Bone marrow (tissue), 2 donors: ENCODE data around the gene AKAP8L.
"Not testable (repeated sequence)": the region's sequence is repeated elsewhere in the genome, so short reads cannot be mapped to it uniquely, and the experiment has no call there.

ENCODE experiments used
- DNase-seq, 2 donors: peaks; one replicate each; lab custom pipeline; 2025; lab: John Stamatoyannopoulos, UW

The AKAP8L gene

DNA sequence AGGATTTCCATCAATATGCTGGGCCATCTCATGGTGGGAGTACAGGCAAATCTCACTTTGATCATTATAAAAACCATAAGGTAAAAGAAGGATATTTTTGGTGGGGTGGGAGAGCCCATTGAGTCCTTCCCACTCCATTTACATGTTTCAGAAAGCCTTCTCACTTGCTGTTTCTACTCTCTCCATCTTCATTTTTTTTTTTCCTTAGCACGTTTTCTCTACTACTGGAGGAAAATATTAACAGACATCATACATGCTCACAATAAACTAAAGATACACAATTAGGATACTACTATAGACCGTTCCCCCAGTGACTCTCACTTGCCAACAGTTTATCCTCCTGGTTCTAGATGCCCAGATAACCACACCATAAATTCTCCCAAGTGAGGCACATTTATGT lies 37.4 kb downstream of the AKAP8L start:
- DNase-seq: no peak

DNA sequence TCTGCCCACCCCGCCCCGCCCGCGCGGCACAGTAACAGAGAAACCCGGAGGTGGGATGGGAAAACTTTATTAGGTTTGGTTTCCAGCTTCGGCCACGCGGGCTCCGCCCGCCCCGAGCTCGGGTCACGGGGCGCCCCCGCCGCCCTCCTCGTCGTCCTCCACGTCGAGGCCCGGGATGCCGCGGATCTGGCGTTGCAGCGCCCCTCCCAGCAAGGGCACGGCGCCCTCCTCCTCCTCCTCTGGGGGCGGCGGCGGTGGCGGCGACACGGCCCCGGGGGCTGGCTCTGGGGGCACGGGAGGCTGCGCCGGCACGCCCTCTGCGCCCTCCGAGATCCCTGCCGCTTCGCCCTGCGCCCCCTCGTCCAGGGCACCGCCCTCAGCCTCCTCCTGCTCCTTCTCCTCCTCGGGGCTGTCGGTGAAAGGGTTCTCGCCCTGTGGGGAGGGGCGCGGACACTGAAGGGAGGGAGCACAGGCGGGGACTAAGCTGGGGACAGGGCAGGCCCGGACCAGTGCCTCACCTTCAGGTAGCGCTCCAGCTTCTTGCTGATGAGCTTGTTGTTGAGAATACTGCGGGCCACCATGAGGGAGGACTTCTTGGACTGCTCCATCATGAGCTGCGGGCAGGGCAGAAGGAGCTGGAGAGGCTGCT lies 38.7 kb downstream of the AKAP8L start:
- no peak for DNase-seq

DNA sequence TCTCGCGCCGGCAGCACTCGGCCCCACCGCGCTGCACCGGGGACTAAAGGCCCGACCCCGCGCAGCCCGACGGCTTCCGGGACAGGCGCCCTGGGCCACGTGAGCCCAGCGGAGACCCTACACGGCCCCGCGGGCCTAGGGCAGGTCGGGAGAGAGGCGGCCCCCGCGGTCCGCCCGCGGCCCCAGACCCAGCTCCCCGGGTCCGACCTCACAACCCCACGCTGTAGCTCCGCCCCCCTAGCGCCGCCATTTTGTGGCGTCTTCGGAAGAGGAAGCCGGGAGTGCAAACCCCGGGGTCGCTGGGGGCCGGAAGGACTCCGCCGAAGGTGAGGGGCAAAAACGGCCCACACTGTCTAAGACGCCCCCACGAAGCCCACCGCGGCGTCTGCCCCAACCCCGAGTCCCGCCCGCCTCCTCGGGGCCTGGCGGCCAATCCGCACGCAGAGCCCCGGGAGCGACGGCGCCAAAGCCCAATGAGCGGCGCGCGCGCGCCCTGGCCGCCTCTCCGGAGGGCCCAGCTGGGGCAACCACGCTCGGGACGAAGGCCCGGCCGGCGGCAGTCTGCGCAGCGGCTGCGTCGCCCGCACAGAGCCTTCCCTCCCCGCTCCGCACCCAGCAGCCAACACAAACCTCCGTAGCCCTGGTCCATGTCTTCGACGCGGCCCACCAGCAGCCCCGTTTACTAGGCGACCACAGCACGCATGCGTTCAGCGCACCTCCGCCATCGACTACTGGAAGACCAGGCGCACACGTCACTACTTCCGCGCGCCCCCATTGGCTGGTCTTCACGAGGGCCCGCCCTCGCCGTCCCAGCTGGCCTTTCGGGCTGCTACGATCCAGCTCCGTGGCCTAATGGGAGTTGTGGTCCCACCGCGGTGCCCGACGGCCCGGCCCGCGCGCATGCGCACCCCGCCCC lies 39.4 kb downstream of the AKAP8L start, which contains the start of gene AKAP8:
Gene AKAP8, minus strand, starts transcription at position 705 of the 916 bp plus-strand sequence. Its CDS starts 56 bp downstream, at position 649.
- peak; percentile 97 to 100 for DNase-seq

DNA sequence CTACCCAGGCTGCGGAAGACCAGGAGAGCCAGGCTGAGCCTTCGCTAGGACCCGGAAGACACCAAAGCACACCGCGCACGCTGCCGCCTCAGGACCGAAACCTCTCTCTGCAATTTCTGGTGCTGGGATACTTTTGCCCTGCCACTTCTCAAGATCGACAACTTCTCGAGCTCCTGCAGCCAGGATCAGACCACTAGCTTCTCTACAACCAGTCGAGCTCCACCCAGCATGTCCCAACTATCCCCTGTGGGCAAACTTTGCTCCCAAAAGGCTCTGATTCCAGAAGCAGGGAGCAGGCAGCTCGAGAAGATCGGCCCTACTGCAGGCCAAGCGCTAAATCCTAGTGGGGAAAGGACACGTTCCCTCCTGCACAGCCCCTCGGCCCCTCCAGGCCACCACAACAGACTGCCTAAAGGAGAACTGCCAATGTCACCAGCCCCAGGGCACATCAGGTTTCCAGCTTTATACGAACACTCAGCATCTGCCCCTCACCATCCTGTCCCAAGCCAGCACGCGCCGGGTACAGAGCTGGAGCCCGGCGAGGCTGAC lies 40.2 kb downstream of the AKAP8L start:
- DNase-seq: peak; percentile 28 to 36

DNA sequence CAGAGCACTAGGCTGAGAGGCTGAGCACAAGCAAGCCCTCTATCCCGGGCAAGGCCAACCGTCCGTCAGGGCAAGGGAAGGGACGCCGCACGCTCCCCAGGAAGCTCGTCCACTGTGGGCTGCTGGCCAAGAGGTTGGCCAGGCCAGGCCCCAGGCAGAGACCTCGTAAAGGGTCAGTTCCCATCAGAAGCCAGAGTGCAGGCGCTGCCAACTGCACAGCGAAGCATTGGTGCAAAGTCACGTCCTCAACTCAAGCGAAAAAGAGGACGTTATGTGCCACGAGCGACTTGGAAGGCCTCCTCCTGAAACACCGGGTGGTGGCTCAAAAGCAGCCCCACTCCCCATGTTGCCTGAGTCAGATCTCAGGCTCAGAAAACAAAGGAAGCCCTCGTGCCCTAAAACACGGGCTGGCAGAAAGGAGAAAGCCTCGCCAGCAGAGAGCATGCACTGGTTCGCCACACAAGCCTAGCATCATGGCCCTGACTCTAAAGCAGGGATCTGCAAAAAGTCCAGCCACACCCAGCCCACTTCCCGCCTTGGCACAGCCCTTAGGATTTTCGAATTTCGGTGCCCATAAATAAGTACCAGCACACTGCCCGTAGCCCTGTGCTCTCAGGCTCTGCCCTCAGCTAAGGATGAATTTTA lies 43.9 kb downstream of the AKAP8L start:
- DNase-seq: no peak

DNA sequence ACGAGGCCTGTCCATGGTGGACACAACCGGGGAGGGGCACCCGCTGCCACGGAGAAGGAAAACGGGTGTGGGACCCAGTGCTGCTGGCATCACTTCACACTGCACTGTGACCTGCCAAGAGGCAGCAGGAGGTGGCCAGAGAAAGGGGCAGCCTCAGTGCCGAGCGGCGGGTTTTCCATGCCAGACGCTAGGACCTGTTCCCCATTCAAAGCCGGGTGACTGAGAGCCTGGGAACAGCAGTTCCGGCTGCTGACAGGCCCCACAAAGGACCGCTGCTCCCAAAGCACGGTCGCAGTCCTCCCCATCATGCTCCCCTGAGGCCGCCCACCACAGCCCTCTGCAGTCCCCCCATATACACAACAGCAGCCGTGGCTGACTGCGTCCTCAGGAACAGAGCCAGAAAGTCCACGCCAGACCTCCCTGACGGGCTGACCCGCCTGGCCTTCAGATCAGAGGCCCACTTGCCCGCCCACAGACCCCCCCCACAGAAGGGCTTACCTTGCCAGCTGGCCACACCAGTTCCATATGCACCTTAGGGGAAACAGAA lies 44.6 kb downstream of the AKAP8L start:
- no peak for DNase-seq

DNA sequence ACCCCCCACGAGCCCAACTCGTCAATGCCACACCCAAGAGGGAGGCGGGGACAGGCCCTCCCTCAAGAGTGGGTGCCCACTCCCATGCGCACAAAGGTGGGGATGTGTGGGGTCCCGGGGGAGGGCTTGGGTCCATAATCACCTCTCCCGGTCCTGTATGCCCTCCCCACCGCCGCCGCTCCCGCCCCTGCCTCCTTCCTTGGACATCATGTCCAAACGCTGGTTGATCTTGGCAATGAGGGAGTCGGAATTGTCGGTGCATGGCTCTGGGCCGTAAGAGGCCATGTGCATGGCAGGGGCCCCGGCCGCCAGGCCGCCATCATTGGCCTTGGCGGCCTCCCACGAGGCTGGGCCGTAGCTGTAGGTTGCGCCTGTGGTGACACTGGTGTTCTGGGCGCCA lies 45.1 kb downstream of the AKAP8L start:
- no peak for DNase-seq

DNA sequence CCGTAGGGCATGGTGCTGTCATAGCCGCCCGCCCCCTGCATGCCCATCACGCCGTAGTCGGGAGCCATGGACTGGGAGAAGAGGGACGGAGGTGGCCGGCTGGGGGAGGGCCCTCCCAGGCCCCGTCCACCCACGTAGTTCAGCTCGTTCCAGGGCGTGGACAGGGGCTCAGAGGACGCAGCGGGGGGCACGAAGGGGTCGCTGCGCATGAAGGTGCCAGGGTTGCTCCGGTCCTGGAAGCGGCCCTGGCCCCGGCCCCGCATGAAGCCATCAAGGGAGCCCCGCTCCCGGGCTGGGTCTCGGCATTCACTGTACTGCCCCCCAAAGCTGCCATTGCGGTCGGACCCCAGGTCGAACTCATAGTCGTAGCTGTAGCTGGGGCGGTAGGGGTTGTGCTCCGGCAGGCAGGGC lies 45.9 kb downstream of the AKAP8L start:
- no peak for DNase-seq

DNA sequence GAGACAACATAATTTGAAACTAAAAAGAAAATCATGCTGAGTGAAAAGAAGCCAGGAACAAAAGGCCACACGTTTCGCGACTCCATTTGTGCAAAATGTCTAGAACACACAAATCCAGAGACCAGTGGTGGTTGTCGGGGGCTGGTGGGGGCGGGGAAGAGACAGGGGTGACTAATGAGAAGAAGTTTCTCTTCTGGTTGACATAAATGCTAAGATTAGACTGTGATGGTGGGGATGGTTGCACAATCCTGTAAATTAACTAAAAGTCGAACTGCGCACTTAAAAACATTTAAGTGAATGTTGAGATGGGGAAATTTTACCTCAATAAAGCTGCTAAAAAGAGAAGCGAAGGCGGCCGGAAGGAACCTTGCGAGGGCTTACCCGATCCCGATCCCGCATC lies 46.3 kb downstream of the AKAP8L start:
- DNase-seq: no peak

DNA sequence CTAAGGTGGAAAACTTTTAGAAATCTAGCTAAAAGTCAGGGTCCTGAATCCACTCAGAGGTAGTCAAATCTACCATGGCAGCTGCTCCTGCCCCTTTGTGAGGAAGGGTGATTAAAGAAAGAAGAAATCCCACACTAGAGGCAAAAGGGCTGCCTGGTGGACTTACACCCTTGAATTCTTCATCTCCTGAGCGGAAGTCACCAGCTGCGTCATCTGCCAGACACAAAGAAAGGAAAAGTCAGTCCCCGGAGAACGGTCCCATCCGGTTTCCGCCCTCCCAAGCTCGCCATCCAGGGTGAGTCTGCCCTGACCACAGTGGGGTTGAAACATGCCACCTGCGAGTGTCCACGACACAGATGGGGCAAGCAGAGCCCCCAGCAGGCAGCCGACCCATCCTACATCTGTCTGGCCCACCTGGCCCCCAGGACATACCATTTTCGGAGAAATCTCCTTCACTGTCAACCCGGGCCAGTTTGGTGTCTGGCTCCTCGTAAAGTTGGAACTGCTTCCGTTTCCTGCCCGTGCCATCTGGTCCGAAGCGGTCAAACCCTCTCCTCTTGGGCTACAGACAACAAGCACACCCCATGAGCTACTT lies 46.9 kb downstream of the AKAP8L start:
- DNase-seq: no peak

DNA sequence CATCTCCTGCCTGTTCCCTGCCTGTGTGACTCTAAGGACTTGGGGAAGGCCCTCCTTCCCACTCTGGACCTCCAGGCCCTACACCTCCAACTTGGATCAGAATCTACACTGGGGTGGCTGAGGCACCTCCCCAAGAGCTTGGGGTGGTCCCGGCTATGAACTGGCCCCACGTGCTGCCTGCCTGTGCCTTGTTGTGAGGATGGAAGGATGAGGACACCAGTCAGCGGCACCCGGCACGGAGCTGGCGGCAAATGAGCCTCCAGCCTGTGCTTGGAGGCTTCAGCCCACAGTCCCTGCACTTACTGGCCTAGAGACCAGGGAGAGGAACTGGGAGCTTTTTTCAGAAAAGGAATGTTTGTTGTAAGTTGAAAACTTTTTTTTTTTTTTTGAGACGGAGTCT lies 47.7 kb downstream of the AKAP8L start:
- DNase-seq: no peak

DNA sequence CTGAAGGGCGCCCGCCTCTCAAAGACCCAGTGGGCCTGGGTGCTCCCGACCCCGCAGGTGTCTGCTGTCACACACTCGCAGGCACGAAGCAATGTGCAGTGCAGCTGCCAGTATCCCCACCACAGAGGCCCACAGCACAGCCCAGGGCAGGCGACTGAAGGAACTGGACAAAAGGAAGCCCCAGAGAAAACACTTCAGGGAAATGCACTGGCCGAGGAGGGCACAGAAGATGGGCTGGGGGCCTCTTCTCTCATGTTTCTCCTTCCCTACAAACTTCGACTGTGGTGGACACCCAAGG lies 49.2 kb downstream of the AKAP8L start:
- no peak for DNase-seq

DNA sequence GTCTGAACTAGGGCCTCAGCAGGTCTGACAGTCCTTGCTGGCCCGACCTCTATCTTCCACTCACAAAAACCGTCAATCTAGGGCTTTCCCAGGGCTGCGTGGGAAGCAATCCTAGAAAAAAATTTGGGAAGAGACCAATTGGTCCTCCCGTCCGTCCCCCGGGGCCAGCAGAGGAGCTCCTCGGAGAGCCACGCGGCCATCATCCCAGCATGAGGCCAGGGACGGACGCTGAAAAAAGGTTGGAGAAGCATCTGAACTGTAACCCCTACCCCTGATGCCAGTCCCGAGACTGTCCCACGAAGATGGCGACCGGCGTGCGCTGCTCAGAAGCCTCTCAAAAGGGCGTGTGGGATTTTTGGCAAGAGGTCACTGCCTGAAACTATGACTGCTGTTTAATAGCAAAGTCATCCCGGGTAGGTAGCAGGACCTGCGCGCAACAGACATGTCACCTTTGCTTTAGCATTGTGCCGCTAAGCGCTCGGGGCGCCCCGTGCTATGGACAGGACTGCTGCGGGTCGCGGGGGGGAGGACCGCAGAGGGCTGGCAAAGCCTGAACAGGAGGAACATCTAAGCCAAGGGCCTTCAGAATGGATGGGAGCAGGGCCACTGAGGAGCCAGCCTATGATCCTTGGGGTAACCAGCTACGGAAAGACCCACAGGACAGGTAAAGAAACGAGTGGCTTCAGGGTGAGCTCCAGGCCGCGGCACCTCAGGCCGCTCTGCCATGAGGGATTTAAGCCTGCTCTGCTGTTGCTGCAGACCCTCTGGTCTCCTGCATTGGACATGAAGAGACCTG lies 49.8 kb downstream of the AKAP8L start:
- DNase-seq: no peak

DNA sequence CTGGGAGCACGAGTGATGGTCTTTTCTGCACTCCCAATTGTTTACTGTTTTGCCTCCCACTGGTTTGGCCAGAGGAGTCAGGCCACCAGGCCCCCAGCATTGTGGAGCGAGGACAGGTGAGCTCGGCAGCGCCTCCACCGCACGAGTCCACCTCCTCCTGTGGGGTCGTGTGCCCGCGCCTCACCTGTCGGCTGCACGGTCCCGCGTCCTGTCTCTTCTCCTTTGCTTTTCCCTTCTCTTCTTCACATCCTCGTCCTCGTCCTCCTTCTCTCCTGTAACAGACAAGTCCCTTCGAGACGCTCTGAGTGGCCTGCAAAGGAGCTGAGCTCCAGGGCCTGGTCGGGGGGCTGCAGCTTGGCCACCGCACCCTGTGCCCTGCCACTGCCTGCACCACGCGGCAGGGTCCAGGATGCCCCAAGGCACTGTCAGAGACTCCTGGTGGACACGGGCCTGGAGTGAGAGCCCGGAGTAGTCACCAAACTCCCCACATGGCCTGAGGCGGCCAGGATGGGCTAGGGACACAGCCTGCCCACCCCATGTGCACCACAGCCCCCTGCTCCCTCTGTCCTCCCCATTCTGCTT lies 50.6 kb downstream of the AKAP8L start:
- DNase-seq: no peak

DNA sequence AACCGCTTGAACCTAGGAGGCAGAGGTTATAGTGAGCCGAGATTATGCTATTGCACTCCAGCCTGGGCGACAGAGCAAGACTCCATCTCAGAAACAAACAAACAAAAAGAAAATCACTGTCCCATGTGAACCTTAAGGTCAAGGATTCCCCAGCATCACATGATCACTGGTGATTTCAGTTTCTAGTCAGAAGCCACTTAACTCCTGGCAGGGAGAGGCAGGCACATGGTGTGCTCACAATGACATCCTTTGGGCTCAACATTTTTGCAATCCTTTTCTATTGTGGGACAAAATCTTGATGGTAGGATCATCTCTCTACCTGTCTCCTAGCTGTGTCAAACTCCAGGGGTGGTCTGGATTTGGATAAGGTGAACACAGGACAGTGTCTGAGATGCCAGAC lies 51.3 kb downstream of the AKAP8L start:
- no peak for DNase-seq

DNA sequence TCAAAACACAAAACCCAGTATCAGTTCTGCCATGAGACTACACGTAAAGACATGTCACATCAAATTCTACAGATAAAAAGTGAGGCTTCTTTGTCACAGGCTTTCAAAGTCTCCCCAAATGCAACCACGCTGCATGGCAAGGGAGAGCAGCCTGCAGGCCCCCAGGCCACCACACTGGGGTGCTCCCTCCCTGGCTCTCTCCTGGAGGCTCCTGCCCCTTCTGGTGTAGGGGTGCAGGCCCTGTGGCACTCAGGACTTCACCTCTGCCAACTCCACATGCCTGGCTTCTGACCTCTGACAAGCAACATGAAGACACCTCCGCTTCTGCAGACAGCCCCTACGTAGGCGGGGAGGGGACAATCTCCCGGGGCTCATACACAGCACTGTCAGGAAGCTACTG lies 53.5 kb downstream of the AKAP8L start:
- DNase-seq: no peak

DNA sequence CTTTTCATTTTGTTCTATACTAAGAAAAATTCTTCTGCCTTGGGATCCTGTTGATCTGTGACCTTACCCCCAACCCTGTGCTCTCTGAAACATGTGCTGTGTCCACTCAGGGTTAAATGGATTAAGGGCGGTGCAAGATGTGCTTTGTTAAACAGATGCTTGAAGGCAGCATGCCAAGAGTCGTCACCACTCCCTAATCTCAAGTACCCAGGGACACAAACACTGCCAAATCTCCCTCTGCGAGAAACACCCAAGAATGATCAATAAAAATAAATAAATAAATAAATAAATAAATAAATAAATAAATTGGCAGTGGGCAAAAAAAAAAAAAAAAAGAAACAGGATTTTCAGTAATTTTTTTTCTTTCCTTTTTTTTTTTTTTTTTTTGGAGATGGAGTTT lies 55.0 kb downstream of the AKAP8L start:
- DNase-seq: not testable (repeated sequence)

DNA sequence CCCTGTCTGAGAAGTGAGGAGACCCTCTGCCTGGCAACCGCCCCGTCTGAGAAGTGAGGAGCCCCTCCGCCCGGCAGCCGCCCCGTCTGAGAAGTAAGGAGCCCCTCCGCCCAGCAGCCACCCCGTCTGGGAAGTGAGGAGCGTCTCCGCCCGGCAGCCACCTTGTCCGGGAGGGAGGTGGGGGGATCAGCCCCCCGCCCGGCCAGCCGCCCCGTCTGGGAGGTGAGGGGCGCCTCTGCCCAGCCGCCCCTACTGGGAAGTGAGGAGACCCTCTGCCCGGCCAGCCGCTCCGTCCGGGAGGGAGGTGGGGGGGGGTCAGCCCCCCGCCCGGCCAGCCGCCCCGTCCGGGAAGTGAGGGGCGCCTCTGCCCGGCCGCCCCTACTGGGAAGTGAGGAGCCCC lies 55.7 kb downstream of the AKAP8L start:
- DNase-seq: not testable (repeated sequence)

DNA sequence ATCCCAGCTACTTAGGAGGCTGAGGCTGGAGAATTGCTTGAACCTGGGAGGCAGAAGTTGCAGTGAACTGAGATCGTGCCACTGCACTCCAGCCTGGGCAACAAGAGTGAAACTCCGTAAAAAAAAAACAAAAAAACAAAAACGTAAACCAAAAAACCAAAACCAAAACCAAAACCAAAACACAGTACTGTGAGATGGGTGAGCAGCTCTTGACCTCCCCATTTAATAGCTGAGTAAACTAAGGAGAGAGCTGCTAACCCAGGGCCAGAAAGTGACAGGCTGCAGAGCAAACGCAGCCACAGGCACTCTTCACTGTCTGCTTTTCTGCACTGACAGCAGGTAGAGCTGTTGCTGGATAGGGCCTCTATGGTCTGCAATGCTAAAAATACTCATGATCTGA lies 58.8 kb downstream of the AKAP8L start:
- DNase-seq: not testable (repeated sequence)

DNA sequence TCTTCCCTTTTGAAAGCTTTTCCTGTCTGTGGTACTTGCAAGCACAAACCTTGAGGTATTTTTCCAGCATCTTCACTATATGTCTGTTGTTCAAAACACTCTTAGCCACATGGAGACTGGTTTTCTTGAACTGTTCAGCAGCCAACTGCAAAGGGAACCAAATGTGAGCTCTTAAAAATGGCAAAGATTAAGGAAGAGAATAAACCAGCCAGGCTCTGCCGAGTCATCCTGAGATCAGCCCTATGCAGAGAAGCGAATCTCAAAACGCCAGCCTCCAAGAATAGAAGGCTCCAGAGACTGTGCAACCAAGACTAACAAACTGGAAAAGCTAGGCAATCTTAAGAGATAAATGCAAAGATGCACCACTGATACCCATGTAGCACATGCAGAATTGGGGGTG lies 59.9 kb downstream of the AKAP8L start:
- no peak for DNase-seq

DNA sequence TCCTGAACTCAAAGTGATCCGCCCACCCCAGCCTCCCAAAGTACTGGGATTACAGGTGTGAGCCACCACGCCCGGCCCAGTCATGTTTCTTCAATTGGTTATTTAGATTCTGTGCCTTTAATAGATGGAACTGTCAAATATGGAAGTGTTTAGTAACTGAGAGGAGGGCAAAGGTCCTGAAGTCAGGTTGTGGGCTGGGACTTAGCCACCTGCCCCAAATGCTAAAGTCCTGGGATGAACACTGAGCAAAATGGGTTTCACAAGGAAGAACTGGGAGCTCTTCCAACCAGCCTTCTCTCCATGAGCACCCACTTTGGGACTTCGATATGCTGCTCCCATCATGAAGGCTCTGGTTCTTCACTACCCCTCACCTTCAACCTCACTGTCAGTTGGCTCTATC lies 60.9 kb downstream of the AKAP8L start:
- DNase-seq: no peak
